Measurements from ENCODE around the gene GALNT17. TPM values are rescaled to one million over a fixed set of nuclear protein-coding genes. Genes with fewer than 3 reads are reported as not detected.

GALNT17 gene
- total RNA-seq, 1 donor: 0.36 TPM

GRCh38 chr7:71645836-71646235, 513.9 kb downstream of the GALNT17 start:
- Histone ChIP-seq H2AFZ (ENCODE audit: low read length) (no peak overlapping the region), H3K27ac (ENCODE audit: low read depth, low read length) (no peak overlapping the region), H3K79me2 (ENCODE audit: insufficient read depth, low read length) (no peaks in the 10 kb centered on the region), H3K36me3 (ENCODE audit: insufficient read depth, low read length) (no peaks in the 10 kb centered on the region), H3K4me1 (ENCODE audit: insufficient read depth, low read length) (no peaks in the 10 kb centered on the region), H3K27me3 (ENCODE audit: insufficient read depth, low read length) (no peaks in the 10 kb centered on the region), H3K4me3 (ENCODE audit: insufficient read depth, low read length) (no peak overlapping the region), H3K4me2 (ENCODE audit: insufficient read depth, low read length) (no peak overlapping the region), H3K9me3 (ENCODE audit: low read depth, low read length) (peaks cover 6% of the 10 kb centered on the region), H4K20me1 (ENCODE audit: insufficient read depth, low read length) (no peaks in the 10 kb centered on the region)
- TF ChIP-seq CTCF (IDR thresholded peaks at IDR 0.05; ENCODE audit: extremely low read depth, low read depth, low read length): no peak
- DNase-seq (ENCODE audit: insufficient read length, low spot score, missing footprints): no peak

- Histone ChIP-seq H3K4me3 (ENCODE audit: insufficient read depth, low read length) (no peak overlapping the region), H4K20me1 (ENCODE audit: insufficient read depth, low read length) (no peaks in the 10 kb centered on the region), H3K4me2 (ENCODE audit: insufficient read depth, low read length) (no peak overlapping the region), H3K4me1 (ENCODE audit: insufficient read depth, low read length) (no peaks in the 10 kb centered on the region), H2AFZ (ENCODE audit: low read length) (no peak overlapping the region), H3K27ac (ENCODE audit: low read depth, low read length) (no peak overlapping the region), H3K27me3 (ENCODE audit: insufficient read depth, low read length) (no peaks in the 10 kb centered on the region), H3K9me3 (ENCODE audit: low read depth, low read length) (peaks cover 6% of the 10 kb centered on the region), H3K36me3 (ENCODE audit: insufficient read depth, low read length) (no peaks in the 10 kb centered on the region), H3K79me2 (ENCODE audit: insufficient read depth, low read length) (no peaks in the 10 kb centered on the region)
- TF ChIP-seq CTCF (IDR thresholded peaks at IDR 0.05; ENCODE audit: extremely low read depth, low read depth, low read length): no peak
- no peak for DNase-seq (ENCODE audit: insufficient read length, low spot score, missing footprints)
These were observed 517.9 kb downstream of the GALNT17 start for GRCh38 chr7:71649812-71650211.

GRCh38 chr7:71650653-71651337, 518.9 kb downstream of the GALNT17 start:
- Histone ChIP-seq H3K9me3 (ENCODE audit: low read depth, low read length) (peaks cover 6% of the 10 kb centered on the region), H3K36me3 (ENCODE audit: insufficient read depth, low read length) (no peaks in the 10 kb centered on the region), H3K4me2 (ENCODE audit: insufficient read depth, low read length) (no peak overlapping the region), H3K79me2 (ENCODE audit: insufficient read depth, low read length) (no peaks in the 10 kb centered on the region), H2AFZ (ENCODE audit: low read length) (no peak overlapping the region), H3K27me3 (ENCODE audit: insufficient read depth, low read length) (no peaks in the 10 kb centered on the region), H4K20me1 (ENCODE audit: insufficient read depth, low read length) (no peaks in the 10 kb centered on the region), H3K4me1 (ENCODE audit: insufficient read depth, low read length) (no peaks in the 10 kb centered on the region), H3K27ac (ENCODE audit: low read depth, low read length) (no peak overlapping the region), H3K4me3 (ENCODE audit: insufficient read depth, low read length) (no peak overlapping the region)
- DNase-seq (ENCODE audit: insufficient read length, low spot score, missing footprints): no peak
- no peak for TF ChIP-seq CTCF (IDR thresholded peaks at IDR 0.05; ENCODE audit: extremely low read depth, low read depth, low read length)

- no peak for TF ChIP-seq CTCF (IDR thresholded peaks at IDR 0.05; ENCODE audit: extremely low read depth, low read depth, low read length)
- H3K4me1 ChIP-seq (ENCODE audit: insufficient read depth, low read length): no peaks in the 10 kb centered on the region
- DNase-seq (ENCODE audit: insufficient read length, low spot score, missing footprints): no peak
- no peaks in the 10 kb centered on the region for H3K27me3 ChIP-seq (ENCODE audit: insufficient read depth, low read length)
- H3K9me3 ChIP-seq (ENCODE audit: low read depth, low read length): peaks cover 6% of the 10 kb centered on the region
- no peak overlapping the region for H3K4me3 ChIP-seq (ENCODE audit: insufficient read depth, low read length)
- H2AFZ ChIP-seq (ENCODE audit: low read length): no peak overlapping the region
- no peak overlapping the region for H3K4me2 ChIP-seq (ENCODE audit: insufficient read depth, low read length)
- no peaks in the 10 kb centered on the region for H3K79me2 ChIP-seq (ENCODE audit: insufficient read depth, low read length)
- H3K36me3 ChIP-seq (ENCODE audit: insufficient read depth, low read length): no peaks in the 10 kb centered on the region
- no peaks in the 10 kb centered on the region for H4K20me1 ChIP-seq (ENCODE audit: insufficient read depth, low read length)
- no peak overlapping the region for H3K27ac ChIP-seq (ENCODE audit: low read depth, low read length)
These were observed 520.6 kb downstream of the GALNT17 start for GRCh38 chr7:71652510-71652909.
